ENCODE measurements around the gene NPB.
"Not testable (repeated sequence)": the region's sequence is repeated elsewhere in the genome, so short reads cannot be mapped to it uniquely, and the experiment has no call there.

The NPB gene

DNA sequence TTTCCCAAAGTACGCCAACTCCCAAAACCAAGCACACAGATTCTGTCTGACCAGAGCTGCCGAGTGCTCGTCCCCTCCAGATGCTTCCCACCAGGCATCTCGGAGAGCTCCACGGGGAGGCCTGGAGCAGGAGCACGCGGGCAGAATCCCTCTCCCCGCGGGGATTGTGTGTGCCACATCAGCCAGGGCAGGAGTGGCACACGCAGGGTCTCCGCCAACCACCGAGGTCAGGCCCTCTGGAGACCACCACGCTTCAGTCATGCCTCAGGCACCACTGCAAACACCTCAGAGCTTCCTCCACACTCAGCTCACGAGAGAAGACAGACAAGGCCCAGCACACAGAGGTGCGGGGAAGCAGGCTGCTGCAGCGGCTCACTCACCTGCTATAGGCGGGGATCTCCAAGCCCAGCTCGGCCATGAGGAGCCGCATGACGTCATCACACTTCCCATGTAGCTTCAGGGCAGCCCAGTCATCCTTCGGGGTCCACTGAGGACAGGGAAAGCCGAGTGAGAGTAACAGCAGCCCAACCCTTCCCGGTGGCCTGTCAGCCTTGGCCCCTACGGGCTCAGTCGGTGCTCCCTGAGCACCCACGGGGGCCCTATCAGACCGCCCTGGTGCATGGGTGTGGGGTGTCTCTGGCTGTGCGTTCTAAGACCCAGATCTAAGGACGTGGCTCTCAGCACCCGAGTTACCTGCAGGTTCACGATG is 11.5 kb downstream of the NPB start:
- DNase-seq, result no peak

- no peak for DNase-seq
These were observed 12.2 kb downstream of the NPB start for GRCh38 chr17:81914103-81914850.

DNA sequence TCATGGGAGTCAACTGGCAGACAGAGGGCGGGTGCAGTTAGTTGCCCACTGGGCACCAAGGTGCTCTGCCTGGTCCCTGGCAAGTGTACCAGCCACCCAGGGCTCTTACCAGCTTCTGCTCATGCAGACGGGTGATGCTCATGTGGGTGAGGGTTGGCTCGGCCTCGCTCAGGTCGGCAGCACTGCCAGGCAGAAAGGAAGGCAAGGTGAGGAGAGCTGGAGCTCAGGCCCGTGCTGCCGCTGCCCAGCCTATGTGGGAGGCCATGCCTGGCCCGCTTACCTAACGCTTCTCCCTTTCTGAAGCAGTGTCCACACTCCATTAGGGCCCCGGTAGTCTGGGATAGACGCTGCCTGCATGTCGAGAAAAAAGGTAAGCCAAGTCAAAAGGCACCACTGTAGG is 13.3 kb downstream of the NPB start:
- DNase-seq, result no peak

GRCh38 chr17:81916234-81917001 is 14.4 kb downstream of the NPB start:
- no peak for DNase-seq

- peak; percentile 88 for DNase-seq
These were observed 15.7 kb downstream of the NPB start, which contains the start of gene SIRT7 for GRCh38 chr17:81917565-81918332. SIRT7 (minus strand) TSS chr17:81918176; CDS start chr17:81918131, 45 bp downstream.

DNA sequence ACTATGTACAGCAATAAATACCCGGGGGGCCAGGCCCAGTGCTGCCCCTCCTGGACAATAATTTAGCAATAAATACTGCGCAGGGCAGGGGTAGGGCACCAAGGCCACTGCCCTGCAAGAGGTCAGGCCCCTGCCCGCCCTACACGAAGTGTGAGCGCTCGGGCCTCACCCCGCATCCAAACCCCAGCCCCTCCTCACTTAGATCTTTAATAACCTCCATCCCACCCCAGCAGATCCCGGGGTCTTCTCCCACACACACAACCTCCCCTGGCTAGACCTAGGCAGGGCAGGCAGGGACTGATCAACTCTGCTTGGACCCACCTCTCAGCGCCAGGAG is 16.3 kb downstream of the NPB start:
- DNase-seq, result not testable (repeated sequence)

- DNase-seq, result no peak
These were observed 17.0 kb downstream of the NPB start for GRCh38 chr17:81918832-81919545.

GRCh38 chr17:81920612-81921536 is 18.8 kb downstream of the NPB start:
- DNase-seq, result peak in 1 of 2 donors; percentile 45

DNA sequence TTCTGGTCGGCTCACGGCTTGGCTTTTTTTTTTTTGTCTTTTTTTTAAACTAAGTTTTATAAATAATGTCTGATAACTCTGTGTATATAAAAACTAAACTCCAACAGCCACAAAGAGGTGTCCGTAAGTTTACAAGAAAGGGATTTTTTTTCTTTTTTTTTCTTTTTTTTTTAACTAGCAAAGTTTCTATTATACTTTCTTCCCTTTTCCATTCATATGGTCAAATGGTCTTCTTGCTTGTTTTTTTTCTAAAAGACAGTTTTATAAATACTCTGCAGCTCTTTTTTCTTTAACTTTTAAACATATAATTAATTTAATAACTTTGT is 19.5 kb downstream of the NPB start:
- DNase-seq, result no peak

GRCh38 chr17:81921996-81922565 is 20.0 kb downstream of the NPB start:
- DNase-seq, result no peak

DNA sequence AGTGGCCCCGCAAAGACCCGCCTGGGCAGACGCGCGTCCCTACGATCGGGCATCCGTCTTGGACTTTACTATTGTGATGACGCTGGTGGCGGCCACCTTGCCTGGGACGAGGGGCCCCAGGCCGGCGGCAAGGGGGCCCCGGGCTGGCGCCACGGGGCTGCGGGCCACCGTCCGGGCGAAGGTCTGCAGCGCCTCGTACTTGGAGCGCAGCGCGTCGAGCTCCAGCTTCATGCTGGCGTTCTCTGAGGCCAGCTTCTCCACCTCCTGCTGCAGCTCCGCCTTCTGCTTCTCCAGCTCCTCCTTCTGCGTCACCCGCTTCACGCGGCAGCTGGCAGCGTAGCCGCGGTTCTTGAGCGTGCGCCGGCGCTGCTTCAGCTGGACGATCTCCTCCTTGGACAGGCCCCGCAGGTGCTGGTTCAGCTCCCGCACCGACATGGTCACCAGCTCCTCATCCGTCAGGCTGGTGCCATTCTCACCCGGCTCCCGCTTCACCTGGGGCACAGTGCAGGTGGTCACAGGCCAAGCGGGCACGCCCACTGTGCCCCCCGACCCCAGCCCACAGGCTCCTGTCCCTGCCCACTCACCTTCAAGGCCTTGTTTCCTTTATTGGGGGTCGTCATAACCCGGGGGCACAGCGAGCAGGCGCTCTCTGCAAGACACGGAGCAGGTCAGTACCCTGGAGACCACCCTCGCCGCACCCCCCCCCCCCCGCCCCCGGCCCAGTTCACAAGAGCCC is 20.7 kb downstream of the NPB start:
- no peak for DNase-seq

- peak in 1 of 2 donors; percentile 55 for DNase-seq
These were observed 21.5 kb downstream of the NPB start for GRCh38 chr17:81923302-81924260.

DNA sequence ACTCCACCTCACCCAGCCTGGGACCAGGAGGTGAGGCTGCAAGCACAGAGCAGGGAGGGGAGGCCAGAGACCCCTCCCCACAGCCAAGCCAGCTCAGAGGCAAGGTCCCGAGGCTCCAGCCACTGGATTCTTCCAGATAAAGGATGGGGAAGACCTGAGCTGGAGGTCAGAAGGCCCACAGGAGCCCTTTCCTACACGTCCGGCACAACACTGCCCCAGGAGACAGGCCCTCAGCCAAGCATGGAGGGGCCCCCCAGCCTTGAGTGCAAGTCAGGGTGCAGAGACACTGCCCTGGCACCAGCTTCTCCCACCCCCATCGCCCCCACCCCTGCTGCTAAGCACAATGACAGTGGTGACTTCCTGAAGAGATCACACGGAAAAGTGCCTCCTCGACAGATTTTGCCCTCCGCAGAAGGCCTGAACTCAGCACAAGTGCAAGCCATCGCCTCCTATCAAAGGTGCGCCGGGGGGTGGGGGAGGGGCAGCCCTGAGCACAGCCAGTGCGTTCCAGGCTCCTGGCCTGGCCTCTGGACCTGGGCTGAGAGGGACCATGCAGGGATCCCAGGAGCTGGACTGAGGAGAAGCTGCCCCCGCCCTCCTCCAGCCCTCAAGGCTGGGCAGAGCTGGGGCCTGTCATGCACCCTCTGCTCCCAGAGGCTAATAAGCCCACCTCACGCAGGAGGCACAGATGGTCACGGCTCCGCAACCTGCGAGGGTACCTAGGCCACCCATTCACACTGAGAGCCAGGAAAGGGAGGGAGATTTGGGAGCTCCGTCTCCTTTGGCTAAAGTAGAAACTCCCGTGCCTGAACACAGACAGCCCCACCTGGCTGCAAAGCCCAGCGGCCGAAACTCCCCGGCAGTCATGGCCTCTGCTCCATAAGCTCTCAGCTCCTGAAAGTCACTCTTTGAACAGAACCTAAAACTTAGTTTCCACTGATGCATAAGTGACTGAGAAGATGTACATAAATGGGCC is 22.8 kb downstream of the NPB start:
- DNase-seq, result peak in 1 of 2 donors; percentile 36

DNA sequence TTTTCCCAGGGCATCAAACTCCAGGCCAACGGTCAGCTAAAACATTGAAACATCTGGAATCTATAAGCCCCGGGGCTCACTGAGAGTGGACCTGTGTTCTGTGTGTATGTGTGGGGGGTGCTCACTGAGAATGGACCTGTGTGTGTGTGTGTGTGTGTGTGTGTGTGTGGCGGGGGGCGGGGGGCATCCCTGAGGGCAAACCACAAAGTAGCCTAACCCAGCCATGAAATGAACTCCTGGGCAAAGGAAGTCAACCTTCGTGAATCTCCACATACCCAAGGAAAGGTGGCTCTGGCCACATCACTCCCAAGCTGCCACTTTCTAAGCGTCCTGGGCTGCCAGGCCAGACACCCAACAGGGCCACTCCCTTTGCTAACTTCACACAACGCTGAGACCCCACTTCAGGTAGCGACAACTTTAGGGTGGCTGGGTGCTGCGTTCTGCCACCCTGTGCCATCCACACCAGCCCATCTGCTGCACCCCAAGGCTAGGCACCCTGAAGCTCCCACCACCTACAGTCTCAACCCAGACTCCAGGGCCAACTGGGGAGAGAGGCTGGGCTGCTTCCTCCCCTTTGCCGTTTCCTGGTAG is 23.9 kb downstream of the NPB start:
- no peak for DNase-seq

DNA sequence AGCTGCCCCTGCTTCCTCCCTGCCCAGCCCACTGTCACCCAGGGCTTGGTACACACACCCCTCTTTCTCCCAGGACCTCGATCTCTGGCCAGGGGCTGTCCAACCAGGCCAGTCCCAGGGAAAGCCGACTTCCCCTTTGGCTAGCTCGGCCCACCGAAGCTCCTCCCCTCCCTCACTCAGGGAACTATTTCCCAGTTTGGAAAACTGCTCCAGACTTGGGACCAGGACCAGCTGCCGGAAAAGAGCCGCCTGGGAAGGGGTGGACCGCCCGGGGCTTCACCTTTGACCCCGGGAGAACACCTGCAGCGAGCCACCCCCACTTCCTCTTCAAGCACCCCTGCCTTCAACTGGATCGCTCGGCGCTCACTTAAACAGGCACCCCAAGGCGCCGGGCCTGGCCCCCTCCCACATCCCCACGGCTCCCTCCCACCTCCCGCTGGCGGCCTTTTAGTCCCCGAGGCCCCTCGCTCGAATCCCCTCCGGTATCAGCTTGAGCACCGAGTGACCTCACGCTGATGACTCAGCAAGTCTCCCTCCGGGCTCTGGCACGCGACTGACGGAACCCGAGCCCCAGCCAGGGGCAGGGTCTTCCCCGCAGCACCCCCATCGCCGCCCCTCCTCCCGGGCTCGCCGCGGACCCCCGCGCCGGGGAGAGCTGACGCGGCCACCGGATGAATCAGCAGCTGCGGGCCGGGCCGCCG is 24.6 kb downstream of the NPB start:
- peak; percentile 49 to 66 for DNase-seq

- DNase-seq, result peak in 1 of 2 donors; percentile 27
These were observed 25.2 kb downstream of the NPB start for GRCh38 chr17:81927152-81927652.
